RPMI8226 (cell line): ENCODE data around the gene PTPRU.

Experiments
- DNase-seq: peaks from one replicate; pipeline ENCODE4 v3.0.0-alpha.2; 2015

Gene PTPRU

DNA sequence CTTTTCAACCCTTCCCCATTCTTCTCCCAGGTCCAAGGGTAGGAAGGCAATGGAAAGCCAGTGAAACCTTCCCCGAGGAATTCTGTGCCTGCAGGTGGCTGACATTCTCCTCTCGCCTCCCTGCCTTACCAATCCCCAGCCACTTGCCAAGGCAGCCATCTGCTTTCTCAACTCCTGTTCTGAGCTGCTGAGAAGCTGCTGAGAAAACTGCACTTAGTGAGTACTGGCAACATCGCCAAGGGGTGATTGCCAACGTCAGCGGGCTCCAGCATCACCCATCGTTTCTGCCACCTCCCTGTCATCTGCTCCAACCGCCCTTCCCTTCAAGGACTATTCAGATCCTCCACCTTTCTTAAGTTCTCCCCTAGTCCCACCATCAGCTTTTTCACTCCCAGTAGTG lies 106.0 kb downstream of the PTPRU start:
- DNase-seq = no peak

GRCh38 chr1:29342983-29343382 lies 106.7 kb downstream of the PTPRU start:
- no peak for DNase-seq

DNA sequence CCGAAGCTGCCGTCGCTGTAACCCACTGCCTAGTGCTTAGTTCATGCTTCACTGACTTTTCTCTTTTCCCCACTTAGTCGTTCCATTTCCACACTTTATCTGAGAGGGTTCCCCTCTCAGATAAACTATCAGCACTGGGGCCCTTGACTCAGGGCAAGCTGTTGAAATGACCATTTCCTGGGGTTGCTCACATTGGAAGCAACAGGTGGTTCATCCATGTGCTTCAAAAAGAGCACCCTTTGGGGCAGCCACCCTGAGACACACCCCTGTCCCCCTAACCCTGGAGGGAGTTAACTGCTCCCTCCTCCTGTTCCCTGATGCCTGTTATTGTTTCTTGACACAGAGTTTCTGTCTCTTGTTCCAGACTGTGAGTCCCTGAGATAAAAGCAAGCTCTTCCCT lies 107.2 kb downstream of the PTPRU start:
- DNase-seq = no peak

DNA sequence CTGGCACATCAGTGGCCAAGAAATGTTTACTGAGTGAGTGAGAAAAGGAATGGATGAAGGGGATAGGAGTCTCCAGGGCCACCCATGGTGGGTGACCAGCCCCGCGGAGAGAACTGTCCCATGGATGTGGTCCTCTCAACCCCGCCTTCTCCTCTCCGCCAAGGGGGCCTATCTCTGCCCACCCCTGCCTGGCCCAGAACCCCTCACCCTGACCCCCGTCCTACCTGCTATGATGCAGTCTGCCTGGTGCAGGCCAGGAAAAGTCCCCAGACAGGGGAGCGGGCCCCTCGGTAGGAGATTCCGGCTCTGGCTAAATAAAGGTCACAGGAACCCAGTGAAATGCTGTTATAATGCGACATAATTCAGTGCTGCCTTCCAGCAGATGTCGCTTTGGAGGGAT lies 107.6 kb downstream of the PTPRU start:
- DNase-seq = no peak

GRCh38 chr1:29344336-29344735 lies 108.0 kb downstream of the PTPRU start:
- DNase-seq = no peak

DNA sequence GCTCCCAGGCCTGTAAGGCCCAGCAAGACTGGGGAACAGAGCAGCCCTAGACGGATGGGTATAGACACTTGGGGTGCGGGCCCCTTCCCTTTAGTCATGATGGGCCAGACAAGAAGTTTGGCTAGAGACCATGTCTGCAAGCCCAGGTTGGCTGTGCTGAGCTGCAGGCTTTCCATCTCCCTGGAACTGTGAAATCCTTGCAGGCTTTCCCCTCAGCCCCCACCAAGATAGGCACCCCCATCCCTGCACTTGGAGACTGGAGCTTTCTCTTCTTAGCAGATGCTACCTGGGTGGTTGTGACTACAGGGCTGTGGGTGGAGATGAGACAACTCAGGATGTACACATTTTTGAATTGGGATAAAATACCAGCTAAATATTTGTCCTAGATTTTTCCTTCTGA lies 110.3 kb downstream of the PTPRU start:
- DNase-seq = no peak

GRCh38 chr1:29349871-29350491 lies 113.7 kb downstream of the PTPRU start:
- peak; percentile 80 for DNase-seq

DNA sequence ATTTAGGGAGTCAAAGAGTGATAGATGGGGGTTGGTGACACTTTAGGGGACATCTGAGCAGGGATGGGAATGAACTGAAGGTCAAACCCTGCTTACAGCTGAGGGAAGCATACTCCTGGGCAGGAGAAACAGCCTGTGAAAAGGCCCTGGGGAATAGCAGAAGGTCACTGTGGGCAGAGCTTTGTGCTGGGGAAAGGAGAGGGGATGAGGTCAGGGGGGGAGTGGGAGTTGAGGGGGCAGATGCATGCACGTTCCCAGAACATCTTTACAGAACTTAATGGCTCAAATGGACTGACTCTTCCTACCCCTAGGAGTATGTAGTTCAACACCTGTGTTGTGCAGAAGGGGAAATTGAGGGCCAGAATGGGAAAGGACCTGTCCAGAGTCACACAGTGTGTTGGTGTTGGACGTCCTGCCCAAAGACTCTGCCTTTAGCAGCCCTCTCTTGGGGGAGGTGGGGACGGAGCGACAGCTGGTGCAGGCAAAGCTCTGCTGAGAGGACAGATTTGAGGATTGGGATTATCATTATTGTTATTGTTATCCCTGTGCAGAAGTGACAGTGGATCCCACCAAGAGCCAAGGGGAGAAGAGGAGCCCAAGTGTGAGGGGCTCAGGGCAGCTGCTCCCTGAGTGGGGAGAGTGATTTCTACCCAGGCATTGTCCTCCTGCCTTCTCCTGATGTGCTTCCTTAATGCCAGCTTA lies 116.5 kb downstream of the PTPRU start:
- no peak for DNase-seq

- DNase-seq = no peak
Measured at GRCh38 chr1:29354511-29355098, 118.3 kb downstream of the PTPRU start.

DNA sequence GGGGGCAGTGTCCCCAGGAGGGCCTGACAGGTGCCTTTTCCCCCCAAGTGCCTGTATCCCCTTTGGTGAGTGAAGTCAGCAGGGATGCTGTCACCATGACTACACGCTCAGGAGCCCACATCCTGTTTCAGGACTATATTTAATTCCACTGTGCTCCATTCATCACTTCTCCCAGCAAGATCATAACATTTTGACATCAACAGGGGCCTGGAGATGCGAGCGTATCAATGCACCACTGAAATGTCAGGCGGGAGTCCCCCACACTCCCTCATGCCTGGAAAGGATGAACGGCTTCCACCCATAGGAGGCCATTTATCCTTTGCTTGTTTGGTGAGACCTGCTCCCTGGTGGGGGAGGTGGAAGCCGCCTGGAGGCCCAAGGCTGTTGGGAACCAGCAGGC lies 119.1 kb downstream of the PTPRU start:
- DNase-seq = no peak

DNA sequence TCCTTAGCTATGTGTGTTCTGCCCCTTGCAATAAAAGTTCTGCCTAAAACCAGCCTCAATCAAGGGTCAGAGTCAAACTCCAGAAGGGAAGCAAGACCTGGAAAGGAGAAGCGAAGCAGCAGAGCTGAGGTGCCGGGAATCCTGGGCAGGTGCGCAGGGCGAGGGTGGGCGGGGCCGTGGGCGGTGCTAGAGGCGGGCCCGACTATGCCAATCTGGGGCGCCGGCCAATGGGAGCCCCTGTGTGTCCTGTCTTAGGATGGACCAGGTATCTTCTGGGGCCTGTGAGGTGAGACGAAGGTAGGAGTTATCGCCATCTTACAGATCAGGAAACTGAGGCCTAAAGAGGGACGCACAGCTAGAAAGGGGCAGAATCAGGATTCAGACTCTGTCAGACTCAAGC lies 120.3 kb downstream of the PTPRU start:
- DNase-seq = peak; percentile 60

GRCh38 chr1:29357452-29357851 lies 121.1 kb downstream of the PTPRU start:
- no peak for DNase-seq

DNA sequence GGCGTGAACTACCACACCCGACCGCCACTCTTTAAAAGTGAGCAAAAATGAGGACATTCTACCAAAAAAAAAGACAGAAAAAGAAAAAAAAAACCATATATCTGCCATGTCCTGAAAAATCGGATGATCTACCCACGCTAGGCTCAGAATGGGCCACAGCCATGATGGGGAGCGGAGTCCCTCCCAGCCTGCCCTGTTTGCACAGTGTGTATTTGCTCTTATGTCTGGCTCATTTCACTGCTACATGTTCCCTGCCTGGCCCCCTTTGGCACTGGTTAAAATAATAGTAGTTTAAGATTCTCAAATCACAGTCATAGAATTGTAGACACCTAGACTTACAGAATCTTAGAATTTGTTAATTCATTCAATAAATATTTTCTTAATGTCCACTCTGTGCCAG lies 121.9 kb downstream of the PTPRU start:
- DNase-seq = no peak

DNA sequence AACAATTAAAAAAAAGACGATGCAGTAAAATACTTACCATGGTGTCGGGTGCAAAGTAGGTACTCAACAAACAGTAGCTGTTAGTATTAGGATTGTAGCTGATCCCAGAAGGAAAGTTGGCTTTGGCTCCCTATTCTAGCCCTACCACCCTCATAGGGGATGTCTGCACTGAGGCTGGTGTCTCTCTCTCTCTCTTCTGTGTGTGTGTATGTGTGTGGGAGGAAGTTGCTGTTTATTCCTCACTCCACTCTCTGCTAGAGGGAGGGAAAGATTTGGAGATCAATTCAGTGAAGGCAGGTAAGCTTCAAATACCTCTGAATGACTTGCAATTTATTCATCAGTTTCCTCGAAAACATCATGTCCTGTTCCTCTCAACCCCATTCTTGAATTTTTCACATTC lies 124.4 kb downstream of the PTPRU start:
- no peak for DNase-seq

DNA sequence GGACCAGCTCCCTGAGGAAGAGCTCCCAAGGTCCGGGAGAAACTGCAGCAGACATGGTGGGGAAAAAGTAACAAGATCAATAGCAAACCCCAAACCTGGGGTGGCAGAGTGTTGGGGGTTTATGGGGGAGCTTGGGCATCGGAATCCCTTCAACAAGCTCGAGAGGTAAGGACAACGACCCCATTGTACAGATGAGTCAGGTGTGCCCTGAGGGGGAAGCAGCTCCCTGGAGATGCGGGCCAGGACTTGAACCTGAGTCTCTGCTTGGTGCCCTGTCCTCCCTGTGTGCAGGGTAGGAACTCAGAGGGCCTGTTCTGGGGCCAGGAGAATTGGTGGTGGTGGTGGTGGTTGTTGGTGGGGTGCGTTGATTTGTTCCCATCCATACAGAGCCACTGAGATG lies 125.4 kb downstream of the PTPRU start:
- DNase-seq = no peak

DNA sequence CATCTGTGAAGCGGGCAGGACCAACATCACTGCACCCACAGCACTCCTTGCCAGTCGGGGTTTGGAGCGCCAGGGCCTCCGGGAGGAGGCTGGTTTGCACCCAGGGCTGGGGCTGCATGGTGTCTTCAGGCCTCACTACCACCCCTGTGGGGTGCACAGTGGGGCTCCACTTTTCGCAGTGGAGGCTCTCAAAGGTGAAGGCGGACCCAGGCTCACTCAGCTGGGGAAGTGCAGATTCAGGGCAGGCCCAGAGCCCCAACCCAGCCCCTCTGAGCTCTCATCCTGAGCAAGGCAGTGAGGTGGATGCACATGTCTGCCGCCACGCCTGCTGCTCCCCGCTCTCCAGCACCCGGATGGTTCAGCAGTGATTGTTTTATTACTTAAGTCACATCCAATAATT lies 125.8 kb downstream of the PTPRU start:
- no peak for DNase-seq

GRCh38 chr1:29362764-29363163 lies 126.4 kb downstream of the PTPRU start:
- DNase-seq = peak; percentile 1

DNA sequence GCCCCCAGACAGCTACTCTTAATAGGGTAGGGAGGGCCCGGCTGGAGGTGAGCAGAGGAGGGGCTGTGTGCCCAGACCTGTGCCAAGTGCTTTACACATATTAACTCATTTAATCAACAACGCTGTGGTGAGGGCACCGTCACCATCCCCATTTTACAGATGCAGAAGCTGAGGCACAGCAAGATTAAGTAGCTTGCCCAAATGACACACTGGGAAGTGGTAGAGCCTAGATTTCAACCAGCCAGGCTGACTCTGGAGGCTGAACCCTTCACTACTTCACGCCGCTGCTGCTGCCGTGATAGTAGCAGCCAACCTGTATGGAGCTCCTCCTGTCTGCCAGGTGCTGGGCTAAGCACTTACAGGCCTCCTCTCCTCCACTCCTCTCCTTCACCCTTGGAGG lies 127.2 kb downstream of the PTPRU start:
- peak; percentile 3 for DNase-seq

- DNase-seq = peak; percentile 2
Measured at GRCh38 chr1:29364101-29364678, 127.9 kb downstream of the PTPRU start.

DNA sequence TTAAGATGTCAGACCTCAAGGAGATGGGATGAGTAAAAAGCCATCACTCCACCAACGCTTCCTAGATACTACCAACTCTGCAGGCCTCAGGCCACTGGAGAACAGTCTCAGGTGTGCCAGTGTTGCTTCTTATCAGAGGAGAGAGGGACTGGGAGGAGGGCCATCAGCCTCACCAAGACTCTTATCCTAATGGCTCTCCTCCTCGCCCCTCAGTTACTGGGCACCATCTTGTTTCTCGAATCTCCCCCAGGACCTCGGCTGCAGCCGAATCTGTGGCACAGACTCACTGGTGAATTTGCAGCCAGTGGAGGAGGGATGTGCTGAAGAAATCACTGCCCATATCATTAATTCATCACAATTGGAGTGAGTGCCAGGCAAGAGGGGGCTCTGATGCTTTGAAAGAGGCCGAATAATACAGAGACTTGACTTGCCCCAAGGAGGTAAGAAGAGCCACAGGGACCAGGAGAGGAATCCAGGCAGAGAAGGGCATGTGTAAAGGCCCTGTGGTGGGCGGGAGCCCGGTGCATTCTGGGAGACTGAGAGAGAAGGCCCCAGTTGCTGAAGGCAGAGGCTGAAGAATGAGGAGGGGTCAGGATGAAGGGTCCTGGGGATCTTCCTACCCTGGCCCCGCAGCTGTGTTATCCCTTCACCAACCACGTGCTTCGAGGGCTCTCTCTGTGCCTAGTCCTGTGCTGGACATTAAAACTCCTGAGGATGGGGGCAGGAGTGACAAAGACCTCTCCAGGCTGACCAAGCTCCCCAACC lies 129.8 kb downstream of the PTPRU start:
- DNase-seq = no peak

DNA sequence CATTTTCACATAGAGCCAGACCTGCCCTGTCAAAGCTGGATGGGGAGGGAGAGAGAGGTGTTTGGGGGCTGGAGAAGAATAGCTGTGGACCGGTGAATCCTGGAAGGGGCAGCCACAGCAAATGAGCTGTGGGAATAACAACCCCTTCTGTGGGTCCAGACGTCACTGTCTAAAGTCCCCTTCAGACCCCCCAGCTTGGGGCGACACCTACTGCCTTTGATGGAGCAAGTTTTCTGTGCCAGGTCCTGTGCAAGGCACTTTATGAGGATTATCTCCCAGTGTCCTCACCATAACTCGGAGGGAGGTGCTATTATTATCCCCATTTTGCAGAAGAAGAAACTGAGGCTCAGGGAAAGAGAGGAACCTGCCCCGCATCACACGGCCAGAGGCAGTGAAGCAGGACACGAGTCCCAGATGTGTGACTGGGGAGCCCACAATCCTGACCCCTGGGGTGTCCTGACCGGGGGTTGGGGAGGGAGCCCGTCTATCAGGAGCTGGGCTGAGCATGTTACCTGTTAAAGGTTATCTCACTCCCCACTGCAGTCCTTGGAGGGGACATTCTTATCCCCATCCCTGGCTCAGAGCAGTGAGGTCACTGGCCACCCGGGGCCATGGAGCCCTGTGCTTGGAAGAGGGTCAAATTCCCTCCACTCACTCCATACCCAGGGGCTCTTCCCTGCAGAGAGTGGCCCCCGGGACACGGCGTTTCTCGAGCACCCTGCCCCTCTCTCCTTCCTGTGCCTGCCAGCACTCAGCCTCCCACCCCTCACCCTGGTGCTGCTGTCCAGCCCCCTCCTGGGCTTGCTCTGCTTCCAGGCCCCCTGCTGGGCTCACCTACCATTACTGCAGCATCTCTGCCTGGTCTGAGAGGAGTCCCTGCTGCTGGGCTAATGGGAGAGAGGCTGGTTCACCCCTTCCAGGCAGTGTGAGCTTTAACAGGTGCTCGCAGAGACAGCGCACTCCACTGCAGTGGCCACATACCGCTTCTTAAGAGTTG lies 132.9 kb downstream of the PTPRU start:
- DNase-seq = no peak

GRCh38 chr1:29370067-29370466 lies 133.7 kb downstream of the PTPRU start:
- no peak for DNase-seq
